GM12874 (cell line): ENCODE data around the gene TEC.

Experiments
- CTCF ChIP-seq: IDR thresholded peaks from 2 replicates; pipeline ENCODE4 v1.5.1; 2011; ENCODE audit warnings: low read depth, mild to moderate bottlenecking, control low read depth, low read length, moderate library complexity; ENCODE audit not compliant: insufficient read depth

Gene TEC

GRCh38 chr4:48262484-48262883 lies 7.2 kb downstream of the TEC start:
- TF ChIP-seq CTCF, result no peak

- TF ChIP-seq CTCF, result no peak
Observed at GRCh38 chr4:48261281-48261680, 8.4 kb downstream of the TEC start.

GRCh38 chr4:48259748-48260147 lies 9.9 kb downstream of the TEC start:
- no peak for TF ChIP-seq CTCF

- no peak for TF ChIP-seq CTCF
Observed at GRCh38 chr4:48258845-48259397, 10.7 kb downstream of the TEC start.

- no peak for TF ChIP-seq CTCF
Observed at GRCh38 chr4:48255959-48256342, 13.7 kb downstream of the TEC start.

GRCh38 chr4:48255072-48255958 lies 14.3 kb downstream of the TEC start:
- no peak for TF ChIP-seq CTCF

GRCh38 chr4:48254381-48255071 lies 15.1 kb downstream of the TEC start:
- TF ChIP-seq CTCF, result no peak
